ENCODE results near the gene TAP1.

Gene TAP1

GRCh38 chr6:32799168-32799567 is 54.3 kb downstream of the TAP1 start:
- DNase-seq (ENCODE audit: low read depth), result no peak

- DNase-seq (ENCODE audit: low read depth), result peak; percentile 37
These were observed 56.4 kb downstream of the TAP1 start for GRCh38 chr6:32796848-32797776.

Measured in HS-5 (cell line).